GM19238 (cell line): ENCODE data around the gene MMP17.

Source experiments
- DNase-seq: peaks from one replicate; pipeline ENCODE4 v3.0.0; 2011; ENCODE audit warnings: low spot score; ENCODE audit not compliant: insufficient read length

Gene MMP17

DNA sequence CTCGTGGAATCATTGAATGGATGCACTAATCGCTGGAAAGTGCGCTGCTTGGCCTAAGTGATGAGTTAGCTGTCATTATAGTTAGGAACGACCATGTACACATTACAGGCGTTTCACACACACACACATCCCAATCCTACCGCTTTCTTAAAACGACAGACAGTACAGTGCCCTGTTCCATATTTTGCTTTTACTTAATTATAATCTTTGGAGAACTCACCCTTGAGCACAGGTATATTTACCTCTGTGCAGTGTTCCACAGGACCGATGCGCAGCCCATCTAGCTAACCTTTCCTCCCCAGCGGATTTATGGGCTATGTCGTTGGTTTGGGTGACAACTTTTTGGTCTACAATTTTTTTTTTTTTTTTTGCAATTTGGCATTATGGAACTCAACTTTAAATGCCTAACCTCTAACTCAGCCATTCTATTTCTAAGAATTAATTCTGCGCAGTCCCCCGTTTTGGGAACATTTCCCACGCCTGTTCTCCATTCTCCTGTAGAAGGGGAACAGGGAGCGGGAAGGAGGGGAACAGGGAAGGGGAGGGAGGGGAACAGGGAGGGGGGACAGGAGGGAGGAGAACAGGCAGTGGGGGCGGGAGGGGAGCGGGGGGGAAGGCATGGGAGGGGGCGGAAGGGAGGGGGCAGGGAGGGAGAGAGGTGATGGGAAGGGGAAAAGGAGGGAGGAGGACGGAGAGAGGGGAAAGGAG is 65.6 kb downstream of the MMP17 start:
- DNase-seq, result no peak

DNA sequence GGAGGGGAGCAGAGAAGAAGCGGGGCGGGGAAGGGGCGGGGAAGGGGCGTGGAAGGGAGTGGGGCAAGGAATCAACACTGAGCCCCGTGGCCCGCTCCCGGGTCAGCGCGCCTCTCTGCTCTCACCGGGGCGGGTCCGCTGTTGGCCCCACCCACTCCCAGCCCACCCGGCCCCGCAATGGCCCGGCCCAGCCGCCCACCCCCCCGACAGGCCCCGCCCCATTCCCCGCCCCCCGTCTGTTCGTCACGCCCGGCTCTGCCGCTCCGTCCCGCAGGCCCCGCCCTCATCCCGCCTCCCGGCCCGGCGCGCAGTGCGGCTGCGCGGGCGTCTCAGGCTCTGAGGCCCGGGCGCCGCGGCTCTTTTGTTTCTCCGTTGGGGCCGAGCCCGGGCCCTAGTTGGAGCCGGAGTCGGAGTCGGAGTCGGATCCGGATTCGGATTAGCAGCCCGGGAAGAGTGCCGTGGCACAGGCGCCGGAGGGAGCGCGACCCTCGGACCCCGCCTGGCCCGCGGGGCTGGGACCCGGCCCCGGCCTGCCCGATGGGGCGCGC is 66.2 kb downstream of the MMP17 start, which contains the start of gene ULK1:
Gene ULK1, plus strand, starts transcription at position 310 of the 548 bp plus-strand sequence. CDS start 380 bp downstream, outside the sequence.
- peak; percentile 100 for DNase-seq

DNA sequence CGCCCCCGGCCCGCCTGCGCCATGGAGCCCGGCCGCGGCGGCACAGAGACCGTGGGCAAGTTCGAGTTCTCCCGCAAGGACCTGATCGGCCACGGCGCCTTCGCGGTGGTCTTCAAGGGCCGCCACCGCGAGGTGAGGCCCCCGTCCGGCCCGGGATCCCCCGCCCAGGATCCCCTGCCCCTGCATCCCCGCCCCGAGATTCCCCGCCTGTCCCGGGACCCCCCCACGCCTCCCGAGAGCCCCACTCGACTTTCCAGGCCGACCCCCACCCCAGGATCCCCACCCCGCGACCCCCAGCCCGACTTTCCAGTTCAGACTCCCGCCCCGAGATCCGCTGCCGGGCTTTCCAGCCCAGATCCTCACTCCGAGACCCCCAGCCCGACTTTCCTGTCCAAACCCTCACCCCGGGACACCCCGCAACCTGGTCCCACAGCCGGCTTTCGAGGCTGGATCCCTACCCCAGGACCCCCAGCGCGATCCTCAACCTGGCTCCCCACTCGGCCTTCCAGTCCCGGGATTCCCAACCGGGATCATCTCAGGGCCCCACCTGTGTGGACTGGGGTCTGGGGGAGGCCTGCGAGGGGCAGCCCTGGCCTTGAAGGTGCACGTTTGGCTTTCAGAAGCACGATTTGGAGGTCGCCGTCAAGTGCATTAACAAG is 66.9 kb downstream of the MMP17 start:
- DNase-seq, result peak; percentile 29

DNA sequence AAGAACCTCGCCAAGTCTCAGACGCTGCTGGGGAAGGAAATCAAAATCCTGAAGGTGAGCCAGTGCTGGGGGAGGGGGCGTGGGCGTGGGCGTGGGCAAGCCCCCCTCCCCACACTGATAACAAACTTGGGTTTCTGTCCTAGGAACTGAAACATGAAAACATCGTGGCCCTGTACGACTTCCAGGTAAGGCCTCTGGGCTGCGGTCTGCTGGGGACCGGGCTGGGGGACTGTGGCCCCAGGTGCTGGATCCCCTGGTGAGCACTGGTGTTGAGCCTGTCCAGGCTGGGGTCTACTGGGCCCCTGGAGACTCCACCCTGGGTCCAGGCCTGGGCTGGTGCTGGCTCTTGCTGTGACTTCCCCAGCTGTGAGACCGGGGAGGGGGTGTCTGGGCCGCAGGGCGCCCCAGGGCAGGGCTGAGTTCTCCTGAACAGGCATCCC is 67.5 kb downstream of the MMP17 start:
- no peak for DNase-seq

DNA sequence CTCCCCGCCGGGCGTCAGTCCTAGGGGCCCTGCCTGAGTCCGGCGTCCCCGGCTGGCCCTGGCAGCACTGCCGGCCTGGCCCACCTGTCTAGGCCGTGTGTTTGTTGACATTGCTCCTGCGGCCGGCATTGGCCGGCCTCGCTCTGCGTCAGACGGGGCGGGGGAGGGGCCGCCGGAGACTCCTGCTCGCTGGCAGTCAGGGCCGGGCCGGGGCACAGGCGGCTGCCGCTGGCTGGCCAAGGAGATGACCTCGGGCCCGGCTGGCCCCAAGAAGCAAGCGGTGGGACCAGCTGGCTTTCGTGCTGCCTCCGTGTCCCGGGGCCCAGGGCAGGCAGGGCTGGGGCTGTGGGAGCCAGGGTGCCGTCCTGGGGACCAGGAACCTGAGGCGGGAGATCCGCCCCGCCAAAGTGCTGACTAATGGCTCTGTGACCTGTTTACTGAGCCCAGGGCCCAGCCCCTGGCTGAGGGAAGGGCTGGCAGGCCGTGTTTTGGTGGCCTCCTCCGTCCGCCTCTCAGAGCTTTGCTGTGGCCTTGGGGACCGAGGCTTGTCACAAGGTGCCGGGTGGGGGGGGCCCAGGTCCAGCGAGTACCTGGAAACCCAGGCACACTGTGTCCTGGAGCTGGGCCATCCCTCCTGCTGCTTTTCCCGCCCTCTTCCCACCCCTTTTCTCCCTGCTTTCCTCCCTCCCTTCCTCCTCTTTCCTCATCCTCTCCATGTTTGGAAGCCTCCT is 68.1 kb downstream of the MMP17 start:
- DNase-seq, result peak; percentile 95

DNA sequence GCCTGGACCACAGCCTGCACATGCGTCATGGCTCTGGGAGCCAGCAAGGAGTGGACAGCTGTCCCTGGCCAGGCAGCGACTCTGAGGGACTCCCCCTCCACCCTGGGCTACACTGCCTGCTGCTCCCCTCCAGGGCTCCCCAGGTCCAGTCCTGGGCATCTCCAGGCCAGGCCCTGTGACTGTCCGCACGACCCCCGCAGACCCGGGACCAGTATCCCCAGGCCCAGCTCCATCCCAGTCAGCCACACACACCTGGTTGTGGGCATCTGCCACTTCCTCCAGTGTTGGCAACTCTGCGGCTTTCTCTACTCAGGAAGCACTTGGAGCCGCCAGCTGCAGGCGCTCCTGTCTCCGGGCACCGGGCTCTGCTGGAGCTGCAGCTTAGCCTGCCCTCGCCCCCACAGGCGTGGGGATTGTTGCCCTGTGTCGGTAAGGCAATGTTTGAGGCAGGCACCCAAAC is 68.6 kb downstream of the MMP17 start:
- peak; percentile 4 for DNase-seq

DNA sequence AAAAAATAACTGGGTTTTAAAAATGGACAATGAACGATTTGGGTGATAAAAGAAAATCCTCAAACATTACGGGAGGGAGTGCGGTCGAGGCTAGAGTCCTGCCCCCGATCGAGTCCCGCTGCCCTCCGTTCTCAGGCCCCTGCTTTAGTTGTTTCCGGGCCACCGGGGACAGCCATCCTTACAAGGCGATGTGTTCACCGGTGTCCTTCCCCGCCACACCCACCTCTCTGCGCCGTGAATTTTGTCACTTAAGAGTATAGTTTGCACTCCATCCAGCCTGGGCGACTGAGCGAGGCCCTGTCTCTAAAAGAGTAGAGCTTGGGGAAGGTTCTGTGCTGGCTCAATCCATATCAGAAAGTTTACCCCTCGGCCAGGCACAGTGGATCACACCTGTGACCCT is 69.1 kb downstream of the MMP17 start:
- no peak for DNase-seq

DNA sequence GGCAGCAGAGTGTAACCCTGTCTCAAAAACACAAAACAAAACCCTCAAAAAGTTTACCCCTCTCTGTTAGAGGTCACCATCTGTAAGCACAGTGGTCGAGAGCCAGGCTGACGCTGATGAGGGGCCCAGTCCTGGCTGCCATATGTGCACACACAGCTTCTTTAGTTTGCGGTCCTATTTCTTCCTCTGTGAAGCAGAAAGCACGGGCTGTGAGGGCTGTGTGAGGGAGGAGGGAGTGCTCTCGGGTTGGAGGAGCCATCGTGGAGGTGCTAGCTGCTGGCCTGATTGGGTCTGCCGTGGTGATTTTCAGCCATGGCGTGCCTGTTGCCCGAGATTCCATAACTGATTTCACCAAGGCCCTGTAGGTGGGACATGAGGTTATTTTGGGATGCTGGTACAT is 69.7 kb downstream of the MMP17 start:
- DNase-seq, result no peak

DNA sequence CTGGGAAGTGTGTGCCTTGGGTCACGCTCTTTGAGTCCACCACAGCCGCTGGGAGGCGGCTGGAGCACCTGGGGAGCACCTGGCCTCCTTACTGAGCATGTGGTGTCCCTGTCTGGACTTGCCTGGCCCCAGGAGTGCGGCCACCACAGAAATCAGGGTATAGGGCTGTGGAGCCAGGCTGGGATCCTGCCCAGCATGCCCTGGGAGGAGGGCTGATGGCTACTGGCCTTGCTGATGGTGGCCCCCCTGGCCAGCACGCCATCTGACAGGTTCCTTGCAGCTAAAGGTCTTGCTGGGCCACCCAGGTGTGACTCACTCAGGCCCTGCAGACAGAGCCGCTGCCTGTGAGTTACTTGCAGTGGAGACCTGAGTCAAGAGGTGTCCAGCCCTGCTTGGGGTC is 72.2 kb downstream of the MMP17 start:
- no peak for DNase-seq
